Neuronal stem cell (in vitro differentiated cells): ENCODE results near the gene GABBR2.

Experiments
- DNase-seq: peaks from one replicate; pipeline ENCODE4 v3.0.0-alpha.2; 2013; ENCODE audit warnings: low spot score
- H2AFZ ChIP-seq: one replicate; pipeline ENCODE4 v1.6.1; 2013; ENCODE audit warnings: mild to moderate bottlenecking, low read length, inconsistent platforms
- H2AK5ac ChIP-seq: 2 replicates; pipeline ENCODE4 v1.6.1; 2013; ENCODE audit warnings: low read depth, mild to moderate bottlenecking, inconsistent platforms, low read length, moderate library complexity, mixed read lengths
- H2BK120ac ChIP-seq: 2 replicates; pipeline ENCODE4 v1.6.1; 2013; ENCODE audit warnings: low read depth, mild to moderate bottlenecking, inconsistent platforms, low read length, moderate library complexity, mixed read lengths
- H2BK12ac ChIP-seq: one replicate; pipeline ENCODE4 v1.6.1; 2013; ENCODE audit warnings: low read length, inconsistent platforms
- H2BK15ac ChIP-seq: 2 replicates; pipeline ENCODE4 v1.6.1; 2013; ENCODE audit warnings: mild to moderate bottlenecking, low read length, inconsistent platforms, mixed read lengths
- H2BK5ac ChIP-seq: one replicate; pipeline ENCODE4 v1.6.1; 2013; ENCODE audit warnings: inconsistent platforms, mild to moderate bottlenecking, low read length, moderate library complexity
- H3K14ac ChIP-seq: one replicate; pipeline ENCODE4 v1.6.1; 2013; ENCODE audit warnings: low read length, inconsistent platforms
- H3K18ac ChIP-seq: 2 replicates; pipeline ENCODE4 v1.6.1; 2013; ENCODE audit warnings: low read length, inconsistent platforms
- H3K23ac ChIP-seq: 2 replicates; pipeline ENCODE4 v1.6.1; 2013; ENCODE audit warnings: low read depth, mild to moderate bottlenecking, mixed read lengths, low read length, inconsistent platforms; ENCODE audit not compliant: poor library complexity
- H3K27ac ChIP-seq: replicated peaks from 3 replicates; pipeline ENCODE4 v1.5.1; 2013; ENCODE audit warnings: low read length, inconsistent platforms
- H3K27me3 ChIP-seq, 3 experiments: 2 replicates each; pipeline ENCODE4 v1.6.1; 2013; ENCODE audit warnings: low read length in 3 of 3, mild to moderate bottlenecking in 2 of 3, inconsistent platforms in 1 of 3, low read depth in 1 of 3, mixed read lengths in 1 of 3, moderate library complexity in 1 of 3; ENCODE audit not compliant: control insufficient read depth in 3 of 3, insufficient read depth in 3 of 3
- H3K36me3 ChIP-seq, 2 donors: replicated peaks in 1 of 2; 2 replicates each; pipeline ENCODE4 v1.6.1; 2013; ENCODE audit warnings: low read length in 2 of 2; ENCODE audit not compliant: control insufficient read depth in 2 of 2, insufficient read depth in 2 of 2
- H3K4ac ChIP-seq: 2 replicates; pipeline ENCODE4 v1.6.1; 2013; ENCODE audit warnings: inconsistent platforms, mild to moderate bottlenecking, low read length, moderate library complexity
- H3K4me1 ChIP-seq, 2 donors: 1 replicate in 1 of 2; 2 replicates in 1 of 2; pipeline ENCODE4 v1.6.1; 2013; ENCODE audit warnings: low read length in 2 of 2, low read depth in 1 of 2; ENCODE audit not compliant: control insufficient read depth in 2 of 2, insufficient read depth in 1 of 2
- H3K4me2 ChIP-seq: one replicate; pipeline ENCODE4 v1.6.1; 2013; ENCODE audit warnings: mild to moderate bottlenecking, low read length, inconsistent platforms; ENCODE audit not compliant: insufficient read depth, poor library complexity, severe bottlenecking
- H3K4me3 ChIP-seq, 2 donors: 2 replicates each; pipeline ENCODE4 v1.5.1; 2013; ENCODE audit warnings: low read length in 2 of 2, mild to moderate bottlenecking in 2 of 2, inconsistent platforms in 1 of 2, moderate library complexity in 1 of 2
- H3K79me1 ChIP-seq: one replicate; pipeline ENCODE4 v1.6.1; 2013; ENCODE audit warnings: low read depth, mild to moderate bottlenecking, inconsistent platforms, low read length, moderate library complexity
- H3K9ac ChIP-seq: one replicate; pipeline ENCODE4 v1.6.1; 2013; ENCODE audit warnings: mild to moderate bottlenecking, low read depth, low read length, inconsistent platforms; ENCODE audit not compliant: poor library complexity
- H3K9me3 ChIP-seq, 2 donors: replicated peaks in 1 of 2; 2 replicates each; pipeline versions ENCODE3 to v1.6.1; 2013; ENCODE audit warnings: low read length in 2 of 2, mild to moderate bottlenecking in 2 of 2, inconsistent platforms in 1 of 2, low read depth in 1 of 2, mixed read lengths in 1 of 2, moderate library complexity in 1 of 2; ENCODE audit not compliant: control insufficient read depth in 2 of 2, insufficient read depth in 1 of 2
- H4K8ac ChIP-seq: one replicate; pipeline ENCODE4 v1.6.1; 2013; ENCODE audit warnings: low read depth, mild to moderate bottlenecking, inconsistent platforms, low read length, moderate library complexity
- H4K91ac ChIP-seq: one replicate; pipeline ENCODE4 v1.6.1; 2013; ENCODE audit warnings: low read length, low read depth, mild to moderate bottlenecking, inconsistent platforms; ENCODE audit not compliant: poor library complexity
- WGBS, 2 donors: extraction: QIAGEN DNeasy Blood & Tissue Kit; methylation state at CpG; one replicate each; pipeline ENCODE4 v1.1.7; 2013; ENCODE audit warnings: missing lambda C conversion rate in 2 of 2, mixed read lengths in 1 of 2; ENCODE audit not compliant: insufficient read length in 2 of 2, insufficient replicate concordance in 1 of 2; ENCODE audit errors: extremely low coverage in 2 of 2; 5-methylcytosine and 5-hydroxymethylcytosine counted together

GABBR2 gene

GRCh38 chr9:98584059-98584458, 124.7 kb downstream of the GABBR2 start:
- H2AFZ ChIP-seq = no peak overlapping the region
- H3K36me3 ChIP-seq = no peaks in the 10 kb centered on the region
- no CpG with 5 or more reads among the region's 1 CpG for WGBS, 2 donors
- H3K23ac ChIP-seq = no peak overlapping the region
- H2AK5ac ChIP-seq = no peak overlapping the region
- H3K9me3 ChIP-seq = no peaks in the 10 kb centered on the region
- DNase-seq = no peak
- H4K8ac ChIP-seq = no peak overlapping the region
- no peak overlapping the region for H3K9ac ChIP-seq
- no peak overlapping the region for H3K18ac ChIP-seq
- no peak overlapping the region for H3K14ac ChIP-seq
- no peak overlapping the region for H3K4me3 ChIP-seq
- H2BK5ac ChIP-seq = no peak overlapping the region
- H3K4me1 ChIP-seq = no peaks in the 10 kb centered on the region
- H4K91ac ChIP-seq = no peak overlapping the region
- H2BK12ac ChIP-seq = no peak overlapping the region
- H3K27me3 ChIP-seq = peaks cover 0 to 8% (median 0%) of the 10 kb centered on the region in 3 experiments
- H2BK15ac ChIP-seq = no peak overlapping the region
- H3K4ac ChIP-seq = no peak overlapping the region
- no peak overlapping the region for H3K27ac ChIP-seq
- no peak overlapping the region for H3K4me2 ChIP-seq
- H2BK120ac ChIP-seq = no peak overlapping the region
- H3K79me1 ChIP-seq = no peaks in the 10 kb centered on the region

- peaks cover 0 to 5% (median 0%) of the 10 kb centered on the region in 3 experiments for H3K27me3 ChIP-seq
- H3K27ac ChIP-seq = no peak overlapping the region
- no peak overlapping the region for H3K4me2 ChIP-seq
- H2AK5ac ChIP-seq = no peak overlapping the region
- H2BK5ac ChIP-seq = no peak overlapping the region
- no peak overlapping the region for H3K4ac ChIP-seq
- H3K18ac ChIP-seq = no peak overlapping the region
- H3K36me3 ChIP-seq = no peaks in the 10 kb centered on the region
- no peak overlapping the region for H4K8ac ChIP-seq
- H2BK12ac ChIP-seq = no peak overlapping the region
- H4K91ac ChIP-seq = no peak overlapping the region
- H3K9ac ChIP-seq = no peak overlapping the region
- no peak overlapping the region for H2BK120ac ChIP-seq
- H2AFZ ChIP-seq = no peak overlapping the region
- H3K4me1 ChIP-seq = no peaks in the 10 kb centered on the region
- H3K14ac ChIP-seq = no peak overlapping the region
- no peaks in the 10 kb centered on the region for H3K9me3 ChIP-seq
- WGBS, 2 donors = no CpG with 5 or more reads among the region's 3 CpGs
- no peaks in the 10 kb centered on the region for H3K79me1 ChIP-seq
- no peak for DNase-seq
- H3K23ac ChIP-seq = no peak overlapping the region
- H3K4me3 ChIP-seq = no peak overlapping the region
- no peak overlapping the region for H2BK15ac ChIP-seq
These were observed 125.3 kb downstream of the GABBR2 start for GRCh38 chr9:98583417-98583816.

GRCh38 chr9:98580956-98581355, 127.8 kb downstream of the GABBR2 start:
- no peak for DNase-seq
- no peak overlapping the region for H2AK5ac ChIP-seq
- H2AFZ ChIP-seq = no peak overlapping the region
- no peak overlapping the region for H2BK15ac ChIP-seq
- no peaks in the 10 kb centered on the region for H3K4me1 ChIP-seq
- H3K4me3 ChIP-seq = no peak overlapping the region
- no peak overlapping the region for H3K14ac ChIP-seq
- peak overlapping the region; percentile 53 for H4K8ac ChIP-seq
- H3K23ac ChIP-seq = no peak overlapping the region
- no peaks in the 10 kb centered on the region for H3K79me1 ChIP-seq
- no peaks in the 10 kb centered on the region for H3K36me3 ChIP-seq
- no peak overlapping the region for H2BK5ac ChIP-seq
- no peak overlapping the region for H2BK12ac ChIP-seq
- H3K27me3 ChIP-seq = peaks cover 0 to 5% (median 0%) of the 10 kb centered on the region in 3 experiments
- no peak overlapping the region for H3K4me2 ChIP-seq
- H3K18ac ChIP-seq = peak overlapping the region; percentile 50
- WGBS, 2 donors = no CpG with 5 or more reads among the region's 11 CpGs
- no peak overlapping the region for H3K9ac ChIP-seq
- no peak overlapping the region for H3K4ac ChIP-seq
- H2BK120ac ChIP-seq = no peak overlapping the region
- H3K9me3 ChIP-seq = no peaks in the 10 kb centered on the region
- no peak overlapping the region for H4K91ac ChIP-seq
- H3K27ac ChIP-seq = no peak overlapping the region

- no peaks in the 10 kb centered on the region for H3K9me3 ChIP-seq
- H2BK15ac ChIP-seq = no peak overlapping the region
- H2BK120ac ChIP-seq = no peak overlapping the region
- no CpG with 5 or more reads among the region's 2 CpGs for WGBS, 2 donors
- no peaks in the 10 kb centered on the region for H3K4me1 ChIP-seq
- H3K9ac ChIP-seq = no peak overlapping the region
- no peak overlapping the region for H2BK12ac ChIP-seq
- H2AFZ ChIP-seq = no peak overlapping the region
- no peak overlapping the region for H3K4ac ChIP-seq
- DNase-seq = no peak
- no peak overlapping the region for H3K4me3 ChIP-seq
- H4K8ac ChIP-seq = no peak overlapping the region
- peaks cover 0 to 5% (median 0%) of the 10 kb centered on the region in 3 experiments for H3K27me3 ChIP-seq
- no peak overlapping the region for H3K27ac ChIP-seq
- H3K36me3 ChIP-seq = no peaks in the 10 kb centered on the region
- H3K18ac ChIP-seq = no peak overlapping the region
- H3K79me1 ChIP-seq = no peaks in the 10 kb centered on the region
- H2BK5ac ChIP-seq = no peak overlapping the region
- no peak overlapping the region for H3K4me2 ChIP-seq
- no peak overlapping the region for H3K14ac ChIP-seq
- H3K23ac ChIP-seq = no peak overlapping the region
- H2AK5ac ChIP-seq = no peak overlapping the region
- H4K91ac ChIP-seq = no peak overlapping the region
These were observed 129.0 kb downstream of the GABBR2 start for GRCh38 chr9:98579700-98580099.
